ENCODE measurements around the gene ZFYVE28.
"Not testable (repeated sequence)": the region's sequence is repeated elsewhere in the genome, so short reads cannot be mapped to it uniquely, and the experiment has no call there.

ZFYVE28 gene

GRCh38 chr4:2277956-2278355 is 140.5 kb downstream of the ZFYVE28 start:
- no peak for DNase-seq (ENCODE audit: low read depth, low spot score)
- CTCF ChIA-PET, result no interaction called here
- TF ChIP-seq CTCF (IDR thresholded peaks at IDR 0.05; ENCODE audit: insufficient read depth, low read length, missing control alignments), result no peak
- POLR2A ChIA-PET, result no interaction called here
- H3K4me3 ChIP-seq (ENCODE audit: low read depth, low read length), result no peak overlapping the region

GRCh38 chr4:2276581-2277325 is 141.7 kb downstream of the ZFYVE28 start:
- ChIA-PET POLR2A (no interaction called here), CTCF (no interaction called here)
- DNase-seq (ENCODE audit: low read depth, low spot score), result no peak
- TF ChIP-seq CTCF (IDR thresholded peaks at IDR 0.05; ENCODE audit: insufficient read depth, low read length, missing control alignments), result no peak
- H3K4me3 ChIP-seq (ENCODE audit: low read depth, low read length), result no peak overlapping the region

GRCh38 chr4:2275546-2276251 is 142.7 kb downstream of the ZFYVE28 start:
- ChIA-PET POLR2A (no interaction called here), CTCF (no interaction called here)
- TF ChIP-seq CTCF (IDR thresholded peaks at IDR 0.05; ENCODE audit: insufficient read depth, low read length, missing control alignments), result no peak

GRCh38 chr4:2275044-2275397 is 143.4 kb downstream of the ZFYVE28 start:
- POLR2A ChIA-PET; H3K4me3 ChIP-seq (ENCODE audit: low read depth, low read length); DNase-seq (ENCODE audit: low read depth, low spot score); CTCF ChIA-PET: not testable (repeated sequence)

More at GRCh38 chr4:2275546-2276251, 142.7 kb downstream of the ZFYVE28 start:
- H3K4me3 ChIP-seq (ENCODE audit: low read depth, low read length), result no peak overlapping the region
- no peak for DNase-seq (ENCODE audit: low read depth, low spot score)

- no peak overlapping the region for H3K4me3 ChIP-seq (ENCODE audit: low read depth, low read length)
- POLR2A ChIA-PET, result no interaction called here
- CTCF ChIA-PET, result no interaction called here
- TF ChIP-seq CTCF (IDR thresholded peaks at IDR 0.05; ENCODE audit: insufficient read depth, low read length, missing control alignments), result no peak
- DNase-seq (ENCODE audit: low read depth, low spot score), result no peak
Observed at GRCh38 chr4:2274320-2275043, 144.0 kb downstream of the ZFYVE28 start.

- CTCF ChIA-PET, result no interaction called here
- TF ChIP-seq CTCF (IDR thresholded peaks at IDR 0.05; ENCODE audit: insufficient read depth, low read length, missing control alignments), result no peak
- no peak overlapping the region for H3K4me3 ChIP-seq (ENCODE audit: low read depth, low read length)
- no peak for DNase-seq (ENCODE audit: low read depth, low spot score)
- POLR2A ChIA-PET, result no interaction called here
Observed at GRCh38 chr4:2273657-2274319, 144.7 kb downstream of the ZFYVE28 start.
